ENCODE data around the gene ZNF467. TPM values are rescaled to one million over a fixed set of nuclear protein-coding genes. Genes with fewer than 3 reads are reported as not detected.

ZNF467 gene
- total and polyA plus RNA-seq, 2 of the 8 experiments (the other 6 are each of a cell fraction or from before 2014, with no cell fraction given), result 0.50 to 0.51 TPM

- H3K4ac ChIP-seq (replicated peaks; ENCODE audit: insufficient read length, low read depth, low read length), result no peak overlapping the region
- H3K23me2 ChIP-seq (ENCODE audit: low read depth, low read length), result peaks cover 2% of the 10 kb centered on the region; the same call in 1 of the 2 replicates
- H2AK5ac ChIP-seq (ENCODE audit: low read depth, low read length), result no peak overlapping the region
- TF ChIP-seq USF2 (IDR thresholded peaks at IDR 0.05; ENCODE audit: low read length), result no peak
- no peak for TF ChIP-seq MAX (IDR thresholded peaks at IDR 0.05)
- no peak for TF ChIP-seq RFX5 (IDR thresholded peaks at IDR 0.05; ENCODE audit: borderline replicate concordance, low read depth, low read length)
- TF ChIP-seq CHD1 (IDR thresholded peaks at IDR 0.05; ENCODE audit: low read depth, low read length), result no peak
- H2BK20ac ChIP-seq (ENCODE audit: low read length), result no peak overlapping the region
- POLR2A ChIA-PET (ENCODE audit: partially characterized antibody), result interaction anchor here (0.9 to 1.3 kb wide), 2 partner anchors 10 to 13 kb away, joined by 3 read pairs; no protein-coding TSS in a partner anchor
- no peak overlapping the region for H3K14ac ChIP-seq (ENCODE audit: insufficient read length)
- WGBS, 2 experiments (ENCODE audit: extremely low coverage in 1 of 2, insufficient coverage in 1 of 2, insufficient read length in 1 of 2, insufficient replicate concordance in 2 of 2, low coverage in 1 of 2, low lambda C conversion rate in 2 of 2, missing lambda C conversion rate in 1 of 2), result 66% methylated on average over 6 of the region's 6 CpGs; no CpG with 5 or more reads in 1 of the 2 experiments
- no peak overlapping the region for H2BK15ac ChIP-seq (ENCODE audit: low read length)
- no peak overlapping the region for H2BK120ac ChIP-seq (replicated peaks; ENCODE audit: low read depth, low read length)
- H3K18ac ChIP-seq (ENCODE audit: extremely low read depth, low read length), result no peak overlapping the region
- H3K9me3 ChIP-seq (ENCODE audit: insufficient read depth in 2 of 2, low read depth in 1 of 2, low read length in 1 of 2), result no peaks in the 10 kb centered on the region
- no peaks in the 10 kb centered on the region for H3K79me1 ChIP-seq (ENCODE audit: low read depth, low read length)
- H3K4me2 ChIP-seq (ENCODE audit: insufficient read depth in 1 of 2, low read depth in 2 of 2, low read length in 2 of 2), result no peak overlapping the region
- FAIRE-seq (no peak), DNase-seq (ENCODE audit: low read depth in 1 of 2, low spot score in 2 of 2) (no peak)
- CTCF ChIA-PET (ENCODE audit: partially characterized antibody), result interaction anchor here (0.6 to 10.3 kb wide), 10 partner anchors 8 to 54 kb away, joined by 3 to 107 read pairs (median 6); no protein-coding TSS in a partner anchor
- H3K9ac ChIP-seq (replicated peaks in 1 of 4; ENCODE audit: extremely low read depth in 1 of 4, low read depth in 3 of 4, low read length in 3 of 4), result no peak overlapping the region
- no peak overlapping the region for H3K23ac ChIP-seq (ENCODE audit: insufficient read length)
- H3K27me3 ChIP-seq (replicated peaks in 1 of 4; ENCODE audit: control insufficient read depth in 3 of 4, extremely low read depth in 1 of 4, insufficient read depth in 3 of 4, low read length in 3 of 4), result peaks cover 4 to 18% (median 14%) of the 10 kb centered on the region in 4 experiments
- H2BK12ac ChIP-seq (ENCODE audit: low read depth, low read length), result no peak overlapping the region
- no peak overlapping the region for H4K5ac ChIP-seq (ENCODE audit: insufficient read length, low read depth, low read length)
- H3K4me1 ChIP-seq (replicated peaks in 1 of 4; ENCODE audit: control insufficient read depth in 3 of 4, insufficient read depth in 4 of 4, low read length in 3 of 4), result peaks cover 0 to 4% (median 2%) of the 10 kb centered on the region in 4 experiments; a peak in 3 of 7 replicates
- H4K91ac ChIP-seq (replicated peaks; ENCODE audit: insufficient read length, low read length), result no peak overlapping the region
- H2AFZ ChIP-seq (ENCODE audit: low read length), result no peak overlapping the region
- no peak overlapping the region for H3K56ac ChIP-seq (replicated peaks; ENCODE audit: insufficient read length, low read depth, low read length)
- no peaks in the 10 kb centered on the region for H3K79me2 ChIP-seq (ENCODE audit: control insufficient read depth in 1 of 2, insufficient read depth in 2 of 2, low read length in 2 of 2)
- no peaks in the 10 kb centered on the region for H3K36me3 ChIP-seq (ENCODE audit: control insufficient read depth in 2 of 4, insufficient read depth in 4 of 4, low read length in 3 of 4)
- no peaks in the 10 kb centered on the region for H4K20me1 ChIP-seq (replicated peaks in 1 of 2; ENCODE audit: control insufficient read depth in 1 of 2, insufficient read depth in 2 of 2, low read length in 2 of 2)
- H3K27ac ChIP-seq (ENCODE audit: low read depth, low read length), result no peak overlapping the region
- no peak overlapping the region for H2BK5ac ChIP-seq (ENCODE audit: low read depth, low read length)
- no peak overlapping the region for H4K8ac ChIP-seq (ENCODE audit: extremely low read depth, insufficient read depth, low read length)
- no peak overlapping the region for H3K4me3 ChIP-seq (ENCODE audit: extremely low read depth in 1 of 4, insufficient read depth in 2 of 4, low read depth in 3 of 4, low read length in 4 of 4)
Measured at GRCh38 chr7:149794661-149795060, 21.3 kb upstream of the ZNF467 start.

Measured in H1 (cell line).